ENCODE data around the gene SLC6A18.

DNA sequence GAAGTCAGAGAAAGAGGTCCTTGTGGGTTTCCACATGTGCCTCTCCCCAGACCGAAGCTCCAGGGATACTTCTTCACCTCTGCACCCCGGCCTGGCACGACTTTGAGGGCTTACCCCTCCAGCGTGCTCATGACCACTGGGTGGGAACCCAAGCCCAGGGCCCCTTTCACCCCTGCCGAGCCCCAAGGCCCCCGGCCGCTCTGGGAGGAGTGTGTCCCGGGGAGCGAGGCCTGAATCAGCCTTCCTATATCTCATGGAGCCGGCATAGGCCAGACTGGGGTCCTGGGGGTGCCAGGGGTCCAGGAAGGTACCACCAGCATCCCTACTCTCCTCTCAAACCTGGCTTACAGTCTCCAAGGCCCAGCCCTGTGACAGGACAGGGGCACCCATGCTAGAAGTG, 52.6 kb downstream of the SLC6A18 start:
- TF ChIP-seq CTCF (IDR thresholded peaks at IDR 0.05) = no peak
- no peak for TF ChIP-seq POLR2A (IDR thresholded peaks at IDR 0.05)
